Gastrocnemius medialis (tissue), 4 donors: Measurements from ENCODE around the gene CDK5RAP1. TPM values are rescaled to one million over a fixed set of nuclear protein-coding genes. Genes with fewer than 3 reads are reported as not detected.

ENCODE experiments used
- ATAC-seq, 2 donors: fragments of 150-250 bp; one replicate each; pipeline ENCODE4 v1.9.1; 2016
- DNase-seq, 2 donors: peaks; one replicate each; pipeline ENCODE4 v3.0.0-alpha.2; 2019
- H3K27ac ChIP-seq, 4 donors: fragments of 200-600 bp; sonication (generic); 1 replicate in 1 of 4; 2 replicates in 3 of 4; pipeline ENCODE4 v1.5.1; 2016 to 2018; ENCODE audit warnings: mild to moderate bottlenecking in 2 of 4, moderate library complexity in 1 of 4
- H3K27me3 ChIP-seq, 3 donors: fragments of 200-600 bp; sonication (generic) in 2 of 3; 1 replicate in 1 of 3; 2 replicates in 2 of 3; pipeline versions ENCODE4 v1.5.1 to v1.6.0; 2016 to 2019; ENCODE audit warnings: mild to moderate bottlenecking in 1 of 3, moderate library complexity in 1 of 3
- H3K36me3 ChIP-seq, 2 donors: fragments of 200-600 bp; sonication (generic) in 1 of 2; one replicate each; pipeline ENCODE4 v1.5.1; 2017 to 2018
- H3K4me1 ChIP-seq, 2 donors: fragments of 200-600 bp; sonication (generic) in 1 of 2; one replicate each; pipeline ENCODE4 v1.5.1; 2016 to 2017; ENCODE audit warnings: mild to moderate bottlenecking in 2 of 2
- H3K4me3 ChIP-seq, 4 donors: fragments of 200-600 bp; sonication (generic) in 3 of 4; 1 replicate in 1 of 4; 2 replicates in 3 of 4; pipeline ENCODE4 v1.5.1; 2016 to 2019; ENCODE audit warnings: mild to moderate bottlenecking in 2 of 4
- H3K9me3 ChIP-seq, 3 donors: fragments of 200-600 bp; sonication (generic) in 2 of 3; 1 replicate in 1 of 3; 2 replicates in 2 of 3; pipeline ENCODE4 v1.5.1; 2016 to 2019
- POLR2A ChIP-seq, 2 donors: fragments of 450-650 bp; IDR thresholded peaks; one replicate each; pipeline ENCODE4 v1.6.1; 2017; ENCODE audit warnings: antibody characterized with exemption in 2 of 2, mild to moderate bottlenecking in 2 of 2, moderate library complexity in 2 of 2
- in situ Hi-C, 4 donors: fragments of 200-750 bp; cut with MboI; loops; one replicate each; pipeline versions ENCODE4 v1.15.0 to v1.8.0; 2017; ENCODE audit warnings: low sequenced_read_pairs in 4 of 4
- intact Hi-C: fragments of 100-400 bp; cut with DNase I; formaldehyde crosslinking; loops from one replicate; pipeline ENCODE4 v1.15.1; 2023; ENCODE audit warnings: low total_unique reads
- total RNA-seq, 4 donors: library from RNA; depleted of rRNA; stranded (reverse); fragments of >200 nt; gene quantifications; one replicate each; pipeline versions ENCODE4 v1.1.0 to v1.2.3, GENCODE V29; 2016
- TF ChIP-seq, protein P1 (sequence below), 5 experiments: fragments of 450-650 bp in 3 of 5; fragments of 200-600 bp in 2 of 5; sonication (generic) in 2 of 5; IDR thresholded peaks in 4 of 5; conservative IDR thresholded peaks in 1 of 5; 1 replicate in 4 of 5; 2 replicates in 1 of 5; pipeline ENCODE4 v1.5.1; 2016 to 2019; ENCODE audit warnings: antibody characterized with exemption in 5 of 5, mild to moderate bottlenecking in 3 of 5, moderate library complexity in 3 of 5

CDK5RAP1 gene
- total RNA-seq, 4 donors from 2014 or later, result 23.2 to 27.6 (median 25.8) TPM

DNA sequence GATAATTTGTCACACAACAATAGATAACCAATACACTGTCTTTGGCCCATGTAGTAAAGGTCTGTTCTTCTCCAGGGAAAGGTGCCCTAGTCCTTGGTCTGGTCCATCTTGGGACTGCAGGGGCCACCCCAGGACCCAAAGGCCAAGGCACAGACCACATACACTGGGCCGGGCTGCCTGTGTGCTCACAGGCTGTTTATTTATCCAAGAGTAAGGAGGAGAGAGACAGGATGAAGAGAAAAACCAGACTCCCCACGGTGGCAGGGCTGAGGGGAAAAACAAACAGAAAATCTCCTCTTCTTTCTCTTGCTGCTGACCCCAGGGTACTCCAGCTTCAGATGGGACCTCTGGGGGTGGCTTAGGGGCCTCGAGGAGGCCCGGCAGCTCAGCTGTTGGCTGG is 6.5 kb upstream of the CDK5RAP1 start:
- no peak for ATAC-seq
- no peaks in the 10 kb centered on the region for H3K9me3 ChIP-seq
- peak overlapping the region in 2 of 4 donors; percentile 44 to 50 for H3K27ac ChIP-seq
- no peaks in the 10 kb centered on the region for H3K27me3 ChIP-seq
- no peak for DNase-seq
- in situ Hi-C loops (loop anchor here in 1 of 4 donors (10.0 kb wide), 1 partner anchor 47 kb away; no protein-coding TSS in a partner anchor), intact Hi-C loops (no loop called here)
- peaks cover 0 to under 1% of the 10 kb centered on the region in 2 donors for H3K4me1 ChIP-seq
- TF ChIP-seq, protein P1, sequence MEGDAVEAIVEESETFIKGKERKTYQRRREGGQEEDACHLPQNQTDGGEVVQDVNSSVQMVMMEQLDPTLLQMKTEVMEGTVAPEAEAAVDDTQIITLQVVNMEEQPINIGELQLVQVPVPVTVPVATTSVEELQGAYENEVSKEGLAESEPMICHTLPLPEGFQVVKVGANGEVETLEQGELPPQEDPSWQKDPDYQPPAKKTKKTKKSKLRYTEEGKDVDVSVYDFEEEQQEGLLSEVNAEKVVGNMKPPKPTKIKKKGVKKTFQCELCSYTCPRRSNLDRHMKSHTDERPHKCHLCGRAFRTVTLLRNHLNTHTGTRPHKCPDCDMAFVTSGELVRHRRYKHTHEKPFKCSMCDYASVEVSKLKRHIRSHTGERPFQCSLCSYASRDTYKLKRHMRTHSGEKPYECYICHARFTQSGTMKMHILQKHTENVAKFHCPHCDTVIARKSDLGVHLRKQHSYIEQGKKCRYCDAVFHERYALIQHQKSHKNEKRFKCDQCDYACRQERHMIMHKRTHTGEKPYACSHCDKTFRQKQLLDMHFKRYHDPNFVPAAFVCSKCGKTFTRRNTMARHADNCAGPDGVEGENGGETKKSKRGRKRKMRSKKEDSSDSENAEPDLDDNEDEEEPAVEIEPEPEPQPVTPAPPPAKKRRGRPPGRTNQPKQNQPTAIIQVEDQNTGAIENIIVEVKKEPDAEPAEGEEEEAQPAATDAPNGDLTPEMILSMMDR (IDR thresholded peaks at IDR 0.05 in 4 of 5, conservative IDR thresholded peaks at IDR 0.05 in 1 of 5), result no peak
- TF ChIP-seq POLR2A (IDR thresholded peaks at IDR 0.05), result no peak
- H3K36me3 ChIP-seq, result peaks cover 0 to 64% of the 10 kb centered on the region in 2 donors
- H3K4me3 ChIP-seq, result no peak overlapping the region

DNA sequence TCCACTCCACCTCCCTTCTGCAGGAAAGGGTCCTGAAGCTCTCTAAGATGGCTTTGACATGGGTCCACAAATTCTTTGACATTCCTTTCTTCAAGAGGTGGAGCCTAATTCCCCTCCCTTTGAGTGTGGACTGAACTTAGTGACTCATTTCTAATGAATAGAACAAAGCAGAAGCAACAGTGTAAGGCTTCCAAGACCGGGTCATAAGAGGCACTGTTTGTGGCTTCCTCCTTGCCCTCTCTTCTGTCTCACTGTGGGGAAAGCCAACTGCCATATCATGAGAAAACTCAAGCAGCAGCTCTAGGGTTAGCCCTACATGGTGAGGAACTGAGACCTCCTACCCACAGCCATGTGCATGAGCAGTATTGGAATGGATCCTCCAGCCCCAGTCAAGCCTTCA is 5.9 kb upstream of the CDK5RAP1 start:
- TF ChIP-seq POLR2A (IDR thresholded peaks at IDR 0.05), result no peak
- TF ChIP-seq, protein P1 (IDR thresholded peaks at IDR 0.05 in 4 of 5, conservative IDR thresholded peaks at IDR 0.05 in 1 of 5), result no peak
- no peak overlapping the region for H3K4me3 ChIP-seq
- peak overlapping the region; percentile 13 to 50 (median 31) for H3K27ac ChIP-seq
- ATAC-seq (peak in 1 of 2 donors; percentile 30), DNase-seq (no peak)
- no peaks in the 10 kb centered on the region for H3K9me3 ChIP-seq
- peaks cover 0 to 59% of the 10 kb centered on the region in 2 donors for H3K36me3 ChIP-seq
- in situ Hi-C loops (loop anchor here in 1 of 4 donors (10.0 kb wide), 1 partner anchor 48 kb away; no protein-coding TSS in a partner anchor), intact Hi-C loops (no loop called here)
- H3K4me1 ChIP-seq, result peaks cover 4 to 6% of the 10 kb centered on the region in 2 donors
- no peaks in the 10 kb centered on the region for H3K27me3 ChIP-seq

DNA sequence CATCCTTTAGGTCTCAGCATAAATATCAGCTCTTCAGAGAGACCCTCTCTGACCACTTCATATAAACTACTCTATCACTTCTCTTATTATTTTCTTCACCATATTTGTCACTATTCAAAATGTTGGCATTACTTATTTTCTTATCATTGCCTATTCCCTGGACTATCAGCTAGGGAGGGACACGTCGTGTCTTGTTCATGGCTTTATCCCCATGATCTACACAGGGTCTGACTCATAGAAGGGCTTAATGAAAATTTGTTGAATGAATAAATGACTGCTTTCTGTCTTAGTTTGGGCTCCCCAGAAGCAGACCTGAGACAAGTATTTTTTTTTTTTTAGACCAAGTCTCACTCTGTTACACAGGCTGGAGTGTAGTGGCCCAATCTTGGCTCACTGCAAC is 3.0 kb upstream of the CDK5RAP1 start:
- H3K4me3 ChIP-seq, result no peak overlapping the region
- H3K4me1 ChIP-seq, result peaks cover 22 to 25% of the 10 kb centered on the region in 2 donors
- no peak for TF ChIP-seq POLR2A (IDR thresholded peaks at IDR 0.05)
- TF ChIP-seq, protein P1 (IDR thresholded peaks at IDR 0.05 in 4 of 5, conservative IDR thresholded peaks at IDR 0.05 in 1 of 5), result no peak
- in situ Hi-C loops, result loop anchor here in 1 of 4 donors (10.0 kb wide), 1 partner anchor 51 kb away; no protein-coding TSS in a partner anchor
- ATAC-seq (no peak), DNase-seq (no peak)
- peaks cover 0 to 33% of the 10 kb centered on the region in 2 donors for H3K36me3 ChIP-seq
- no peaks in the 10 kb centered on the region for H3K27me3 ChIP-seq
- no peaks in the 10 kb centered on the region for H3K9me3 ChIP-seq
- intact Hi-C loops, result loop anchor here (5.0 kb wide), 1 partner anchor 263 kb away; the partner anchor contains the start of gene ACTL10
- no peak overlapping the region for H3K27ac ChIP-seq

DNA sequence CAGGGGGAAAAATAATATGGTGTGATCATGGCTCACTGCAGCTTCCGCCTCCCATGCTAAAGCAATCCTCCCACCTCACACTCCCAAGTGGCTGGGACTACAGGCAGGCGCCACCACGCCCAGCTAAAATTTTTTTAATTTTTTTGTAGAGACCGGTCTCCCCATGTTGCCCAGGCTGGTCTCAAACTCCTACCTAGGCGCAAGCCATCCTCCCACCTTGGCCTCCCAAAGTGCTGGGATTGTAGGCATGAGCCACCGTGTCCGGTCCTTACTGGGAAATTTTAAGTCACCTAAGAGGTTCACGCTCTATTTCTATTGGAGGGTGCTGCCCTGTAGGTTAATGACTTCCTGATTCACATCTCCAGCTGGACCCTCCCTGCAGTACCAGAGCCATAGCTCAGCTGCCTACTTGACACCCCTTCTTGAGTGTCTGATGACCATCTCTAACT is 626 bp upstream of the CDK5RAP1 start:
- in situ Hi-C loops (loop anchor here in 1 of 4 donors (10.0 kb wide), 1 partner anchor 53 kb away; no protein-coding TSS in a partner anchor), intact Hi-C loops (loop anchor here (1.0 to 5.0 kb wide), 2 partner anchors 42 to 265 kb away; partner anchors contain the start of gene ACTL10)
- Histone ChIP-seq H3K27ac (peak overlapping the region; percentile 74 to 87 (median 82)), H3K27me3 (no peaks in the 10 kb centered on the region), H3K9me3 (no peaks in the 10 kb centered on the region), H3K36me3 (peaks cover 0 to 11% of the 10 kb centered on the region in 2 donors), H3K4me1 (peaks cover 27 to 34% of the 10 kb centered on the region in 2 donors), H3K4me3 (peak overlapping the region; percentile 86 to 95 (median 90))
- ATAC-seq (peak in 1 of 2 donors; percentile 29), DNase-seq (no peak)
- TF ChIP-seq, protein P1 (IDR thresholded peaks at IDR 0.05 in 4 of 5, conservative IDR thresholded peaks at IDR 0.05 in 1 of 5), result no peak
- no peak for TF ChIP-seq POLR2A (IDR thresholded peaks at IDR 0.05)
